ENCODE results near the gene ALDH3A1.

- TF ChIP-seq CTCF (IDR thresholded peaks at IDR 0.05; ENCODE audit: low read depth, low read length) (no peak), POLR2A (IDR thresholded peaks at IDR 0.05; ENCODE audit: extremely low read depth, insufficient read length) (no peak)
Observed at GRCh38 chr17:19726631-19727376, 21.3 kb downstream of the ALDH3A1 start.

Measured in NB4 (cell line).